Colonic mucosa (tissue), 4 donors: ENCODE measurements around the gene SNCA. TPM values are rescaled to one million over a fixed set of nuclear protein-coding genes. Genes with fewer than 3 reads are reported as not detected.

Source experiments
- DNase-seq: peaks from one replicate; pipeline ENCODE4 v3.0.0-alpha.2; 2020
- H3K27ac ChIP-seq: fragments of 200-600 bp; one replicate; pipeline ENCODE4 v1.8.0; 2021
- H3K27me3 ChIP-seq: fragments of 200-600 bp; one replicate; pipeline ENCODE4 v1.8.0; 2021
- H3K36me3 ChIP-seq: fragments of 200-600 bp; one replicate; pipeline ENCODE4 v1.8.0; 2021
- H3K4me1 ChIP-seq: fragments of 200-600 bp; one replicate; pipeline ENCODE4 v1.8.0; 2021; ENCODE audit warnings: mild to moderate bottlenecking
- H3K4me3 ChIP-seq: fragments of 200-600 bp; one replicate; pipeline ENCODE4 v1.8.0; 2021
- H3K9ac ChIP-seq, 2 donors: one replicate each; pipeline ENCODE4 v1.7.0; 2013; ENCODE audit warnings: control low read depth in 2 of 2, low read depth in 2 of 2, low read length in 2 of 2
- H3K9me3 ChIP-seq: fragments of 200-600 bp; one replicate; pipeline ENCODE4 v1.8.0; 2021
- CTCF ChIP-seq: fragments of 200-600 bp; IDR thresholded peaks from one replicate; pipeline ENCODE4 v1.8.0; 2022; ENCODE audit warnings: antibody characterized with exemption, mild to moderate bottlenecking
- intact Hi-C: fragments of 100-400 bp; cut with DNase I; formaldehyde crosslinking; loops from one replicate; pipeline ENCODE4 v1.14.1; 2022
- total RNA-seq, 2 donors: library from RNA; stranded (reverse); fragmentation: NEBNext Ultra II Directional in 1 of 2; extraction: Animal tissue kit (Norgen Biotek cat#: 25700) in 1 of 2; gene quantifications; one replicate each; pipeline ENCODE4 v1.2.1, GENCODE V29; 2021
- donor health status: healthy.
- donor health status: DM: no; HTN: no; CAD: no.
- donor health status: DM: no; HTN: no; CAD: no.

The SNCA gene
- total RNA-seq, 2 donors from 2014 or later = 1.2 to 5.7 TPM

GRCh38 chr4:89704651-89705395 is 132.1 kb downstream of the SNCA start:
- H3K4me1 ChIP-seq = no peaks in the 10 kb centered on the region
- no peaks in the 10 kb centered on the region for H3K9me3 ChIP-seq
- H3K27me3 ChIP-seq = no peaks in the 10 kb centered on the region
- no peaks in the 10 kb centered on the region for H3K36me3 ChIP-seq
- TF ChIP-seq CTCF = no peak
- DNase-seq = no peak
- H3K4me3 ChIP-seq = no peak overlapping the region
- intact Hi-C loops = no loop called here
- H3K27ac ChIP-seq = no peak overlapping the region
- H3K9ac ChIP-seq = no peak overlapping the region

GRCh38 chr4:89703829-89704590 is 133.0 kb downstream of the SNCA start:
- intact Hi-C loops = no loop called here
- Histone ChIP-seq H3K9me3 (no peaks in the 10 kb centered on the region), H3K27me3 (no peaks in the 10 kb centered on the region), H3K36me3 (no peaks in the 10 kb centered on the region), H3K27ac (no peak overlapping the region), H3K4me3 (no peak overlapping the region), H3K9ac (no peak overlapping the region), H3K4me1 (no peaks in the 10 kb centered on the region)
- no peak for DNase-seq
- TF ChIP-seq CTCF = no peak

DNA sequence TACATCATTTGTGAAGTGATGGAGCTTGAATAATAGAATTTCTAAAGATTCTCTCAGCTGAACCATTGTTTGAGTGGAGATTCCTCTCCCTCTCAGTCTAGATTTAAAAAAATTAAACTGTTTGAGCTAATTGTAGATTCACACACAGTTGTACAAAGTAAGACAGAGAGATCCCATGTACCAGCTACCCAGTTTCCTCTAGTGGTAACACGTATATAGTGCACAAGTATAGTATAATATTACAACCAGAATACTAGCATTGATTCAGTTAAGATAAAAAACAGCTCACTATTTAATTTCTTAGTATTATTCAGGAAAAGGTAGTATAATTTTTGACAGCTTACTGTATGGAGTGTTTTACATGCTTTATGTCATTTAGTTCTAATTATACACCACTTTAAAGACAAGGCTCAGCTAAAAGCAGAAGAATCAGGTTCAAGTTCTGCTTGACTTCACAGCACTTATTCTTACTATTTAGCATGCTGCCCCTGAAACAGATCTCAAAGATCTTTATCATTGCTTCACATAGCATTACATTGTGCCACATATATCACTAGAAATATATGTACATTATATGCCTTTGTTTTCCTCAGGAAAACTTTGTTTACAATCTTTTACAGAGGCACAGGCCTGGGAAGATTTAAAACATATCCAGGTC is 136.1 kb downstream of the SNCA start:
- intact Hi-C loops = no loop called here
- H3K27me3 ChIP-seq = no peaks in the 10 kb centered on the region
- no peak for DNase-seq

GRCh38 chr4:89685690-89686089 is 151.3 kb downstream of the SNCA start:
- Histone ChIP-seq H3K4me3 (no peak overlapping the region), H3K4me1 (no peaks in the 10 kb centered on the region), H3K27ac (no peak overlapping the region), H3K9ac (no peak overlapping the region), H3K9me3 (no peaks in the 10 kb centered on the region), H3K36me3 (no peaks in the 10 kb centered on the region), H3K27me3 (no peaks in the 10 kb centered on the region)
- TF ChIP-seq CTCF = no peak
- no peak for DNase-seq
- intact Hi-C loops = no loop called here

More for the DNA sequence above, 136.1 kb downstream of the SNCA start:
- no peaks in the 10 kb centered on the region for H3K36me3 ChIP-seq
- H3K4me3 ChIP-seq = no peak overlapping the region
- H3K4me1 ChIP-seq = no peaks in the 10 kb centered on the region
- no peak for TF ChIP-seq CTCF
- no peaks in the 10 kb centered on the region for H3K9me3 ChIP-seq
- no peak overlapping the region for H3K27ac ChIP-seq
- no peak overlapping the region for H3K9ac ChIP-seq

- intact Hi-C loops = no loop called here
- Histone ChIP-seq H3K27ac (no peak overlapping the region), H3K27me3 (no peaks in the 10 kb centered on the region), H3K4me3 (no peak overlapping the region), H3K36me3 (no peaks in the 10 kb centered on the region), H3K4me1 (no peaks in the 10 kb centered on the region), H3K9ac (no peak overlapping the region), H3K9me3 (no peaks in the 10 kb centered on the region)
- TF ChIP-seq CTCF = no peak
- no peak for DNase-seq
These were observed 151.7 kb downstream of the SNCA start for GRCh38 chr4:89685277-89685676.
